Erythroblast (primary cell): Measurements from ENCODE around the gene TRAPPC6A.

Experiments
- GATA1 ChIP-seq: IDR thresholded peaks from 2 replicates; pipeline ENCODE4 v1.6.1; 2011; ENCODE audit warnings: low read depth, mild to moderate bottlenecking, control low read depth, low read length, moderate library complexity
- POLR2A ChIP-seq: IDR thresholded peaks from 2 replicates; pipeline ENCODE4 v1.6.1; 2011; ENCODE audit warnings: mild to moderate bottlenecking, low read length

DNA sequence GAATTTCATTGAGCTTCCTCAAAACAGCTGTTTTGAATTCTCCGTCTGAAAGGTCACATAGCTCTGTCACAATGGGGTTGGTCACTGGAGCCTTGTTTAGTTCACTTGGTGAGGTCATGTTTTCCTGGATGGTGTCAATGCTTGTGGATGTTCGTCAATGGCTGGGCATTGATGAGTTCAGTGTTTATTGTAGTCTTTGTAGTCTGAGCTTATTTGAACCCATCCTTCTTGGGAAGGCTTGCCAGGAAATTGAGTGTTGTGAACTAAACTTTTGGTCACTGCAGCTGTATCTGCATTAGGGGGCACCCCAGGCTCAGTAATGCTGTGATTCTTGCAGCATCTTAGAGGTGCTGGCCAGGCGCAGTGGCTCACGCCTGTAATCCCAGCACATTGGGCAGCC is 22.5 kb upstream of the TRAPPC6A start:
- no peak for TF ChIP-seq POLR2A
- TF ChIP-seq GATA1, result no peak
